Neural progenitor cell (in vitro differentiated cells): ENCODE measurements around the gene ZMYND8. TPM values are rescaled to one million over a fixed set of nuclear protein-coding genes. Genes with fewer than 3 reads are reported as not detected.

Experiments
- DNase-seq: peaks from one replicate; pipeline ENCODE4 v3.0.0-alpha.2; 2016; ENCODE audit warnings: low spot score
- H2AFZ ChIP-seq: fragments of 200-600 bp; sonication (generic); replicated peaks from 2 replicates; pipeline ENCODE4 v1.6.1; 2016; ENCODE audit warnings: antibody characterized with exemption
- H3F3A ChIP-seq: fragments of 200-600 bp; sonication (generic); 2 replicates; pipeline ENCODE4 v1.6.1; 2016; ENCODE audit warnings: antibody characterized with exemption, low read depth
- H3K27ac ChIP-seq: fragments of 200-600 bp; sonication (generic); 2 replicates; pipeline ENCODE4 v1.5.1; 2016; ENCODE audit warnings: mild to moderate bottlenecking
- H3K27me3 ChIP-seq: fragments of 200-600 bp; sonication (generic); 2 replicates; pipeline ENCODE4 v1.6.1; 2016; ENCODE audit warnings: mild to moderate bottlenecking, moderate library complexity
- H3K36me3 ChIP-seq: fragments of 200-600 bp; sonication (generic); 2 replicates; pipeline ENCODE4 v1.5.1; 2016
- H3K4me1 ChIP-seq: fragments of 200-600 bp; sonication (generic); 2 replicates; pipeline ENCODE4 v1.6.1; 2016; ENCODE audit warnings: mixed run types
- H3K4me2 ChIP-seq: fragments of 200-600 bp; sonication (generic); 2 replicates; pipeline ENCODE4 v1.6.1; 2016
- H3K4me3 ChIP-seq: fragments of 200-600 bp; sonication (generic); 2 replicates; pipeline ENCODE4 v1.5.1; 2016
- H3K79me2 ChIP-seq: fragments of 200-600 bp; sonication (generic); 2 replicates; pipeline ENCODE4 v1.6.1; 2016; ENCODE audit warnings: low read depth
- H3K9ac ChIP-seq: fragments of 200-600 bp; sonication (generic); 2 replicates; pipeline ENCODE4 v1.6.1; 2016
- H3K9me3 ChIP-seq: fragments of 200-600 bp; sonication (generic); 2 replicates; pipeline ENCODE4 v1.5.1; 2016; ENCODE audit warnings: low read depth
- H4K20me1 ChIP-seq: fragments of 200-600 bp; sonication (generic); 2 replicates; pipeline ENCODE4 v1.6.1; 2016; ENCODE audit warnings: low read depth
- H3K27ac Mint-ChIP-seq: 3 replicates; pipeline ENCODE4 v1.8.0; 2021; ENCODE audit warnings: mixed read lengths
- H3K27me3 Mint-ChIP-seq: 2 replicates; pipeline ENCODE4 v1.8.0; 2022; ENCODE audit warnings: low read depth, mild to moderate bottlenecking, inconsistent platforms, moderate library complexity, mixed read lengths; ENCODE audit not compliant: insufficient read depth
- H3K36me3 Mint-ChIP-seq: 3 replicates; pipeline ENCODE4 v1.8.0; 2021; ENCODE audit warnings: mixed read lengths
- H3K4me1 Mint-ChIP-seq: 3 replicates; pipeline ENCODE4 v1.8.0; 2021; ENCODE audit warnings: mixed read lengths
- H3K4me3 Mint-ChIP-seq: 3 replicates; pipeline ENCODE4 v1.8.0; 2021; ENCODE audit warnings: mild to moderate bottlenecking, moderate library complexity, mixed read lengths
- H3K9me3 Mint-ChIP-seq: 3 replicates; pipeline ENCODE4 v1.8.0; 2020; ENCODE audit warnings: mixed read lengths
- CTCF ChIP-seq: fragments of 200-600 bp; sonication (generic); IDR thresholded peaks from 2 replicates; pipeline ENCODE4 v1.5.1; 2017; ENCODE audit warnings: antibody characterized with exemption, mild to moderate bottlenecking
- EZH2 ChIP-seq: fragments of 200-600 bp; sonication (generic); IDR thresholded peaks from 2 replicates; pipeline ENCODE4 v1.6.1; 2017; ENCODE audit warnings: antibody characterized with exemption, mild to moderate bottlenecking, moderate library complexity
- EZH2phosphoT487 ChIP-seq: fragments of 200-600 bp; sonication (generic); IDR thresholded peaks from 2 replicates; pipeline ENCODE4 v1.6.1; 2017; ENCODE audit warnings: antibody characterized with exemption
- total RNA-seq: library from RNA; depleted of rRNA; stranded (reverse); fragments of >200 nt; gene quantifications from 2 replicates; pipeline ENCODE4 v1.2.3, GENCODE V29; 2015; ENCODE audit warnings: low replicate concordance

The ZMYND8 gene
- total RNA-seq, 1 donor from 2014 or later = 59.4 TPM

DNA sequence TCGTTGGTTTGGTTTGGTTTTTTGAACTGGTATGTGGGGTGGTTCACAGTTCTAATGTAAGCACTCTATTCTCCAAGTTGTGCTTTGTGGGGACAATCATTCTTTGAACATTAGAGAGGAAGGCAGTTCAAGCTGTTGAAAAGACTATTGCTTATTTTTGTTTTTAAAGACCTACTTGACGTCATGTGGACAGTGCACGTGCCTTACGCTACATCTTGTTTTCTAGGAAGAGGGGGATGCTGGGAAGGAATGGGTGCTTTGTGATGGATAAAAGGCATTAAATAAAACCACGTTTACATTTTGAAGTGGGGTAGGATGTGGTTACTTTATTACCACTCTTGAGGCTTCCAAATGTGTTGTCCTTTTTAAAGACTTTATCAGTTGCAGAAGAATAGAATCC, 168.0 kb downstream of the ZMYND8 start:
- Mint-ChIP-seq H3K27ac (no peak overlapping the region), H3K4me1 (peaks cover 3% of the 10 kb centered on the region), H3K36me3 (no peaks in the 10 kb centered on the region), H3K27me3 (peaks cover 2% of the 10 kb centered on the region), H3K4me3 (no peak overlapping the region), H3K9me3 (no peaks in the 10 kb centered on the region)
- no peak for TF ChIP-seq CTCF
- no peak for TF ChIP-seq EZH2phosphoT487
- TF ChIP-seq EZH2 = no peak
- Histone ChIP-seq H3K9me3 (no peaks in the 10 kb centered on the region), H3K27me3 (no peaks in the 10 kb centered on the region), H3K4me2 (no peak overlapping the region), H4K20me1 (no peaks in the 10 kb centered on the region), H2AFZ (peak overlapping the region; percentile 15), H3K9ac (no peak overlapping the region), H3K4me1 (peaks cover 7% of the 10 kb centered on the region), H3K27ac (no peak overlapping the region), H3F3A (no peaks in the 10 kb centered on the region), H3K36me3 (no peaks in the 10 kb centered on the region), H3K79me2 (no peaks in the 10 kb centered on the region), H3K4me3 (no peak overlapping the region)
- DNase-seq = no peak

DNA sequence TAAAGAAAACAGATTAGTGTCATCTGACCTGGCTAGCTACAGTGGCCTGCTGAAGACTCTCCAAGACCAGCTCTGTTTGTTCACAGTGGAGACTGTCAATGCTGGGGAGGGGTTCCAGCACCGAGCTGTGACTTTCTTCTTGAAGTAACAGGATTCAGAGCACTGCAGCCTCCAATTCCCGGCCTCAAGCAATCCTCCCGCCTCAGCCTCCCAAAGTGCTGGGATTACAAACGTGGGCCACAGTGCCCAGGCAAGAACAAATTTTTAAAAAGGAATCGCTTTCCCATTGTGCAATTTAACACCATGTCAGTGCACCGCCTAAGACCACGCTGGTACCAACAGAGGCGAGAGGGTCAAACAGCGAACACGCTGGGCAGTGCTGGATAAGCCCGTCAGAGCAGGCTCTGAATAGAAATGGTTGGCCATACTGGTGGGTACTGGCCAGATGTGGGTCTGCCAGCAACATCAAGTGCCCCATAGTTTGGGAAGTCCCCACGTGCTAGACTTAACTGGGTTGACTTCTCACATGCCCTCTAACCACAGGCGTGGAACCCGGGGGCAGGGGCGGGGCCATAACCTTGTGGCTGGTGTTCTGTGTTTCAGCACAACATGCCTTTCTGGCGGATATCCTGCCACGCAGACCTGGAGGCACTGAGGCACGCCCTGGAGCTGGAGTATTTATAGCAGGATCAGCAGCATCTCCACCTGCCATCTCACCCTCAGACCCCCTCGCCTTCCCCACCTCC, 168.9 kb downstream of the ZMYND8 start:
- H3K27me3 Mint-ChIP-seq = peaks cover 2% of the 10 kb centered on the region
- Histone ChIP-seq H3K27ac (no peak overlapping the region), H4K20me1 (no peaks in the 10 kb centered on the region), H3K36me3 (no peaks in the 10 kb centered on the region), H3F3A (no peaks in the 10 kb centered on the region), H2AFZ (no peak overlapping the region), H3K9ac (no peak overlapping the region), H3K9me3 (no peaks in the 10 kb centered on the region), H3K4me3 (no peak overlapping the region), H3K79me2 (no peaks in the 10 kb centered on the region), H3K4me2 (no peak overlapping the region), H3K4me1 (peaks cover 7% of the 10 kb centered on the region), H3K27me3 (no peaks in the 10 kb centered on the region)
- DNase-seq = no peak
- H3K4me3 Mint-ChIP-seq = no peak overlapping the region
- no peaks in the 10 kb centered on the region for H3K36me3 Mint-ChIP-seq
- no peaks in the 10 kb centered on the region for H3K9me3 Mint-ChIP-seq
- H3K27ac Mint-ChIP-seq = no peak overlapping the region
- H3K4me1 Mint-ChIP-seq = peaks cover 10% of the 10 kb centered on the region
- TF ChIP-seq EZH2 (no peak), CTCF (no peak), EZH2phosphoT487 (no peak)

- no peaks in the 10 kb centered on the region for H3K36me3 Mint-ChIP-seq
- no peaks in the 10 kb centered on the region for H3K9me3 Mint-ChIP-seq
- H3K4me3 ChIP-seq = no peak overlapping the region
- H3K4me1 Mint-ChIP-seq = peaks cover 10% of the 10 kb centered on the region
- no peaks in the 10 kb centered on the region for H3K79me2 ChIP-seq
- no peak for DNase-seq
- no peaks in the 10 kb centered on the region for H3K27me3 ChIP-seq
- no peaks in the 10 kb centered on the region for H4K20me1 ChIP-seq
- H3K27me3 Mint-ChIP-seq = peaks cover 5% of the 10 kb centered on the region
- no peak overlapping the region for H3K9ac ChIP-seq
- no peaks in the 10 kb centered on the region for H3K9me3 ChIP-seq
- H2AFZ ChIP-seq = peak overlapping the region; percentile 17
- H3K4me2 ChIP-seq = no peak overlapping the region
- H3F3A ChIP-seq = no peaks in the 10 kb centered on the region
- H3K27ac ChIP-seq = no peak overlapping the region
- H3K27ac Mint-ChIP-seq = peak overlapping the region; percentile 60
- no peaks in the 10 kb centered on the region for H3K36me3 ChIP-seq
- TF ChIP-seq EZH2 = no peak
- TF ChIP-seq EZH2phosphoT487 = no peak
- TF ChIP-seq CTCF = no peak
- no peaks in the 10 kb centered on the region for H3K4me1 ChIP-seq
- no peak overlapping the region for H3K4me3 Mint-ChIP-seq
Measured at GRCh38 chr20:47183367-47183766, 173.1 kb downstream of the ZMYND8 start.
